Activated CD4-positive, CD25-positive, alpha-beta regulatory T cell treated with anti-CD3 and anti-CD28 coated beads, Interleukin-2, amount 50 U/mL, for 16 hours (primary cell): Measurements from ENCODE around the gene LSS.
"Not testable (repeated sequence)": the region's sequence is repeated elsewhere in the genome, so short reads cannot be mapped to it uniquely, and the experiment has no call there.

Source experiments
- DNase-seq: peaks from one replicate; pipeline ENCODE4 v3.0.0-alpha.2; 2020; ENCODE audit warnings: low read depth, low spot score

LSS gene

GRCh38 chr21:46245213-46245915, 16.8 kb upstream of the LSS start:
- no peak for DNase-seq

DNA sequence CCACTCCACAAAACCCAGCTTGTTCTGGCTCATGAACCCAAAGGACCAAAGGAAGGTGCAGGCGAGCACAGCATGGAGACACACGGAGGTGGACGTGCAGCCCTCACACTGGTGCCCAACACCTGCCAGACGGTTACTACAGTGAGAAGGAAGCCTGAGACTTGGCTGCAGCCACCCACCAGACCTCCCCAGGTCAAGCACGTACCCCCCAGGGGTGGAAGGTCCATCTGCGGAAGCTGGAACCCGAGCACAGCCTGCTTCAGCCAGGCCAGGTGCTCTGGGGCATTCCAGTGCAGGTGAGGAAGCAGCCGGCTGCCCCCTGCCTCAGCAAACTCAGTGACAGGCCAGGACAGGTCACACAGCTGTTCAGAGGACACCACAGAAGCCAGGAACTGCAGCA, 16.0 kb upstream of the LSS start:
- DNase-seq = no peak

- DNase-seq = no peak
These were observed 15.4 kb upstream of the LSS start for GRCh38 chr21:46243960-46244361.

DNA sequence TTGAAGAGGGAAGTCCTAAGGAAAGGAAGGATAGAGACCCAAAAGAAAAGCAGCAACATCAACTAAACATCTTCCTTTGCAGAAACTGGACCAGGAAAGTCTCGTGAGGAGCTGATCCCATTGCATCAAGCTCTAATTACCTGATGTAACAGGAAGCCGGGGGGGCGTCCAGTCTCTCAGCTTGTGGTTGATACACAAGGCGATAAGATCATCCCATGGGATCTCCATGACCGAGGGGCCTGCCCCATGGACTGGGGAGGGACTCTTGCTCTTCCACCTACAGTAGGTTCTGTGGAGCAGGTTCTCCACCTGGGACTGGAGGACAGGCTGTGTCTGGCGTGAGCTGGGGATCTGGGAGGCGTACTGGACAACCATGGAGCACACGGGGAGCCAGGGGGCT, 14.8 kb upstream of the LSS start:
- no peak for DNase-seq

GRCh38 chr21:46241577-46241976, 13.0 kb upstream of the LSS start:
- DNase-seq = not testable (repeated sequence)

DNA sequence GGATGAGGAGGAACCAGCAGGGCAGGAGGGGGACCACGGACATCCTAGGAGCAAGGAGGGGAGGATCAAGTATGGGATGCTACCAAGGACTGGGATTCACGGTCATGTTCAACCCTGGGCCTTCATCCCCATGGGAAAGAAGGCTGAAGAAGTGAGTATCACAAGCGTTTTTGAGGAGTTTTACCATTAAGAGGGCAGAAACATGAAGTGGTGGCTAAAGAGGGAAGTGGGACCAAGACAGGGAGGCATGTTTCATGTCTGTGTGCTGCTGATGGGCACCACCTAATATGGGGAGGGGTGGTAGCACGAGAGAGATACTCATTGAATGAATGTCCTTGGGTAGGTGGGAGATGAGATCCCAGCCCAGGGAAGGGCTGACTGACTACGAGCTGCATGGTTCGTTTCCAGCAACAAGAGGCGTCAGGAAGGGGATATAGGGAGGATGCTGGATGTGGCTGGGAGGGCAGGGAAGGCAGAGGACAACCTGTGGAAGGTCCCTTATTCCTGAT, 11.3 kb upstream of the LSS start:
- no peak for DNase-seq

DNA sequence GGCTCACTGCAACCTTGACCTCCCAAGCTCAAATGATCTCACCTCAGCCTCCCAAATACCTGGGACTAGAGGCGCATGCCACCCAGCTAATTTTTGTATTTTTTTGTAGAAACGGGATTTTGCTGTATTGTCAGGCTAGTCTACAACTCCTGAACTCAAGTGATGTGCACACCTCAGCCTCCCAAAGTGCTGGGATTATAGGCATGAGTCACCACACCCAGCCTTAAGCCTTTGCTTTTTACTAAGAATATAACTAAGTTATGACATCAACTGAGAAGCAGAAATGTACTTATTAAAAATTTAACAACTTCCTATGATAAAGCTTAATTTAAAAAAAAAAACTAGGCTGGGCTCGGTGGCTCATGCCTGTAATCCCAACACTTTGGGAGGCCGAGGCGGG, 8.9 kb upstream of the LSS start:
- DNase-seq = no peak

- no peak for DNase-seq
These were observed 5.9 kb upstream of the LSS start for GRCh38 chr21:46234436-46234950.

GRCh38 chr21:46229923-46230260, 1.3 kb upstream of the LSS start:
- DNase-seq = no peak

DNA sequence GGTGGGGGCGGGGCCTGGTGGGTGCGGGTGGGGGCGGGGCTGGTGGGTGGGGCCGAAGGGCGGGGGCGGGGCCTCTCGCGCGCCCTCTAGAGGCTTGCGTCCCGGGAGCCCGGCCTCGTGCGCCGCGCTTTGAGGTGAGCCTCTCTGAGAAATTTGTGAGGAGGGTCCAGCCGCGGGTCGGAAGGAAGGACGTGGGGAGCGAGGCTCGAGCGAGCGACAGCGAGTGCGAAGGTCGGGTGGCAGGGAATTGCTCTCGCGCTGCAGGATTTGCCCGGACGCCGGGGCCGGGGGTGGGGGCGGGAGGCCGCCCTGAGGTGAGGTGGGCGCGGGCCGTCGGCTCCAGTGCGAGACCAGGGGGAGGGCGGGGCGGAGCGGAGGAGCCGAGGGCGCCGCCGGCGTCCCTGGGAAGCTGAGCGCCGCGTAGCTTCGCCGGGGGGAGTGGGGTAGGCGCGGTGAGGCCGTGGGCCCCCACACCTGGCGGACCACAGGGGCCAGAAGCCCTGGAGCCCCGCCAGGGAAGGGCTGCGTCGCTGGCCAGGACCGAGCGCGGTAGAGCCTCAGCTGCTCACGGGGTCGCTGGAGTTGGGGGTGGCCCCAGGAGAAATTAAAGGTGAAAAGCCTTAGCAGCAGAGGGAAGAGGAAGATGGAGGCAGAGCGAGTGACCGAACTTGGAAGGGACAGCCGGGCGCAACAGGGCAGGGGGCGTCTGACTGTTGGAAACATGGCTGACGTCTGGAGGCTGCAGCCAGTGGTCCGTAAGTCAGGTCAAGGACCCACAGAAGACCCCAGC, 754 bp upstream of the LSS start:
- no peak for DNase-seq

GRCh38 chr21:46227811-46228344, 696 bp downstream of the LSS start:
- DNase-seq = no peak

DNA sequence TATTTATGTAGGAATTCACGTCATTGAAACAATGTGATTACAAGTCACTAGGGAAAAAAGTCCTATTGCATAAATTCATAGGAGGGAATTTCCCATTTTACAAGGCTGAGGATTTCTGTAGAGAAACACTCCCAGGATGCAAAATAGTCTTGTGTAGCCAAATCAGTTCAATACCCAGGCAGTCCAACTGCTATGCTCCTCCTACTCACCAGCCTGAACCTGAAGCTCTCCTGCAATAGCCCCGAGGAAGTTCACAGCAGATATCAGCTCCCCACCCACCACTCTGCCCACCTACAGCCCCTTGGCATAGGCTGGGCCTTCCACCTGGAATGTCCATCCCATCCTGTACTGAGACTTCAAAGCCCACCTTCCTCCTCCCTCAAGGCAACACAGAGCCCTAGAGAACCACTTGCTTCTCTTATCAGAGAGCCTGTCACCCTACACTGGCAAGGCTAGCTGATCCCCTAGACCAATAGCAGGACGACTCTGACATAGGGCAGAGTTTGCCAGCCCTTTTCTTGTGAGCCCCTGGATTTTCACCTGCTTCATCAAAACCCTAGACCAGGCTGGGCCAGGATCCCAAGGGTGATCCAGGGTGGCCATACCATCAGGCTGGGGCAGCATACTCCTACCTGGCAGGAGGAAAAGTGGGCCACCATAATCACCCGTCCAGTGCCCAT, 1.5 kb downstream of the LSS start:
- DNase-seq = no peak

GRCh38 chr21:46226146-46226545, 2.4 kb downstream of the LSS start:
- DNase-seq = no peak

GRCh38 chr21:46223661-46224060, 4.9 kb downstream of the LSS start:
- DNase-seq = not testable (repeated sequence)

DNA sequence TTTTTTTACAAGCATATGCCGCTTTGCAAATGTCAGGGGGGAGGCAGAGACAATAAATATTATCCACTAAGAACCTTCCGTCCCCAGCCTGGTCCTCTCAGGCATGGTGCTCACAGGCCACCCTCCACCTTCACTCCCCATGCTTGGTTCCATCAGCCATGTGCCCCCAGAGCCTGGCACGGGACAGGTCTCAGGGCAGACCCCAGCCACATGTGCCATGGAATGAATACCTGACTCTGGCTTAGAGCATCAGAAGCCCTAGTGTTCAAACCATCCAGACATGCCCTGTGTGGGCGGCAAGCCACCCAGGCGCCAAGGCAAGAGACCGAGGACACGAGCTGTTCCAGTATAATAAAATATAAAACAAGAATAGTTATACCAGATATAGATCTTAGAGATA, 5.4 kb downstream of the LSS start:
- DNase-seq = no peak

DNA sequence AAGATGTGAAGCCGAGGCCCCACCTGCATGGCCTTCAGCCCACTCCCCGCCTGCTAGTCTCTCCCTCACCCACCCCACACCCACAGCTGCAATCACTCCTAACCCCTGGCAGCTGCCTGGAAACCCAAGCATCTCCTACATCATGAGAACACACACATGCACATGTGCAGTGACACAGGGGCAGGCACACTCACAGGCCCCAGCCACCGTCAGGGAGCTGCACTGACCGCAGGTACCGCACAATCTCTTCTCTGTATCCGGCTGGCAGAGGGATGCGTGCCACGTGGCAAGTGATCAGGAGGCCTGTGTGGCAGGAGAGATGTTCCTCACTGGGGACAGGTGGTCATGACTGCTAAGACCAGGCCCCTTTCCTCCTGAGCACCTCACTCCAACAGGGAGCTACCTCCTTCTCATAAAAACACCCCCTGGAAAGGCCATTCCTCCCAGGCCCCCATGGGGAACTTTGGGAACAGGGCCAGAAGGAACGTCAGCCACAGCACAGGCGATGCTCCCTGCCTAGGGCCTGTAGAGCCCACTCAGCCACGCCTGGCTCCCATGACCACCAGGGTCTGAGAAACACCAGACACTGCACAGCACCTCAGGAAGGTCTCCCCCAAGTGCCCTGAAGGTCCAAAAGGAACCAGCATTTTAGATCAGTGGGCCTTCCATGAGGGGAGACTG, 6.0 kb downstream of the LSS start:
- no peak for DNase-seq

- DNase-seq = no peak
These were observed 6.7 kb downstream of the LSS start for GRCh38 chr21:46221664-46222435.

GRCh38 chr21:46220847-46221246, 7.7 kb downstream of the LSS start:
- DNase-seq = no peak

- DNase-seq = no peak
These were observed 8.2 kb downstream of the LSS start for GRCh38 chr21:46220275-46220810.

DNA sequence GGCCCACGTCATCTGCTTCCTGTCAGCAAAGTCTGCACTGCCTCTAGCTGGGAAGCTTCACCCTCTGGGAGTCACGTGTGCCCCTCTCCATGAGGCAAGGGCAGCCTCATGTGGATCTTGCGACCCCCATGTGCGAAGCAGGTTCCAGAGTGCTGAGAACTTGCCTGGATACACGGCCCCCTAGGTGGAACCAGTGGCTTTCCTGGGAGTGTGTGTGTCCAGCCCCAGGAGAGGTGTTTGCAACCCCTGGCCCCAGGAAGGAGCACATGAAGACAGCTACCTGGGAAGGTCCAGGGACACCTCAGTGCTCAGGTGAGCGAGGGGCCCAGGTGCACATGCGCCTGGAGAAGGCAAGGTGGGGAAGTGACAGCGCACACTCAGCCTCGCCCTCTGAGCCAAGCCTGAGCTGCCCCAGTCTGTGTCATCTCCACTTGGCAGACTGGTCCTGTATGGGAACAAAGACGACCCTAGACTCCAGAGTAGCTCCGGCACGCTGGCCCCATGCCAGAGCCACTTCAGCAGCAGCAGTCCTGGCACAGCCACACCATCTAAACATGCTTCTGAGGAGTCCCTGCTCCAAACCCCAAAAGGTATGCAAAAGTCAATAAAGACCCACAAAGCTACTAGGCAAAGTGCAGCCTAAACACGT, 8.9 kb downstream of the LSS start:
- DNase-seq = no peak
